Measurements from ENCODE around the gene MBD6. TPM values are rescaled to one million over a fixed set of nuclear protein-coding genes. Genes with fewer than 3 reads are reported as not detected.

MBD6 gene
- total and polyA plus RNA-seq, 2 of the 13 experiments (the other 11 are each of a cell fraction or from before 2014, with no cell fraction given): 4.1 to 5.9 TPM

DNA sequence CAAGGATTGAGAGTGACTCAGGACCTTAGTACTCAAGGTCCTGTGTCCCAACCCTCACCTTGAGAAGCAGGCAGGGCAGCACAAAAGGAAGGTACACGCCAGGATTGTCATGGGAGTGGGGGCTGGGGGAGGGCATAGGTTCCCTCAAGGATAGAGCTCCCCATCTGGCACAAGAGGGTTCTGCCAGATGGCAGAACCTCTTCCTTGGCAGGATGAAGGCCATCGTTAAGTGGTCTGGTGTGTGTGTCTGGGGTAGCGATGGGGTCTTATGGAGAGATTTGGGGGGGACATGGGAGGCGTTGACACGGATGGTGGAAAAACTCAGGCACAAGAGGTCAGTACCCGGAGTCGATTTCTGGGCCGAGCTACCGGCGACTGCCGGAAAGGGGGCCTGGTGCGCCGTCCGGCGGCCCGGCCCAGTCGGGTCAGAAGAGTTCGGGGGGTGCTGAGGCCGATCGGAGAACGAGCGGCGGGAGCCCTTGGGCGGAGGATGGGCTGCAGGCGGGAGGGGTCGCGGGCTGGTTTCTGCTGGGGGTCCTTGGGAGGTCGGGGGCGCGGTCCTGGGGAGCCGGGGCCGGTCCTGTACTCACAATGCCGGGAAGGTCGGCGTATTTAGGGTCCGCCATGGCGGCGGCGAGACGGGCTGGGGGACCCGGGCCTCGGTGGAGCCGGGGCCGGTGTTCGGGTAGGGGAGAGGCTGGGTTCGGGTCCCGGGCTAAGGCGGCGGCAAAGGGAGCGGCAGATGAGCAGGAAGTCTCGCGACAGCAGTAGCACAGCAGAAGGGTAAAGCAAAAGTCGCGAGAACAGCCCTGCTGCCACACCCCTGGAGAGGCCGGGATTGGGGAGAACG is 24.0 kb downstream of the MBD6 start, which contains the start of gene DCTN2 (continued):
- TF ChIP-seq, protein P1, sequence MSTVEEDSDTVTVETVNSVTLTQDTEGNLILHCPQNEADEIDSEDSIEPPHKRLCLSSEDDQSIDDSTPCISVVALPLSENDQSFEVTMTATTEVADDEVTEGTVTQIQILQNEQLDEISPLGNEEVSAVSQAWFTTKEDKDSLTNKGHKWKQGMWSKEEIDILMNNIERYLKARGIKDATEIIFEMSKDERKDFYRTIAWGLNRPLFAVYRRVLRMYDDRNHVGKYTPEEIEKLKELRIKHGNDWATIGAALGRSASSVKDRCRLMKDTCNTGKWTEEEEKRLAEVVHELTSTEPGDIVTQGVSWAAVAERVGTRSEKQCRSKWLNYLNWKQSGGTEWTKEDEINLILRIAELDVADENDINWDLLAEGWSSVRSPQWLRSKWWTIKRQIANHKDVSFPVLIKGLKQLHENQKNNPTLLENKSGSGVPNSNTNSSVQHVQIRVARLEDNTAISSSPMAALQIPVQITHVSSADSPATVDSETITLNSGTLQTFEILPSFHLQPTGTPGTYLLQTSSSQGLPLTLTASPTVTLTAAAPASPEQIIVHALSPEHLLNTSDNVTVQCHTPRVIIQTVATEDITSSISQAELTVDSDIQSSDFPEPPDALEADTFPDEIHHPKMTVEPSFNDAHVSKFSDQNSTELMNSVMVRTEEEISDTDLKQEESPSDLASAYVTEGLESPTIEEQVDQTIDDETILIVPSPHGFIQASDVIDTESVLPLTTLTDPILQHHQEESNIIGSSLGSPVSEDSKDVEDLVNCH (CRISPR knock-in tag; IDR thresholded peaks at IDR 0.05): no peak
- TF ChIP-seq ATAD3A (CRISPR knock-in tag; IDR thresholded peaks at IDR 0.05) (no peak), HDAC2 (CRISPR knock-in tag; IDR thresholded peaks at IDR 0.05) (no peak), HNF4A (CRISPR knock-in tag; IDR thresholded peaks at IDR 0.05) (no peak), ZNF891 (CRISPR knock-in tag; IDR thresholded peaks at IDR 0.05) (peak; percentile 42; the same call in 1 of the 2 replicates), ZNF564 (CRISPR knock-in tag; IDR thresholded peaks at IDR 0.05) (no peak), PCBP1 (IDR thresholded peaks at IDR 0.05; ENCODE audit: borderline replicate concordance, low read depth, low read length) (no peak), POLR2AphosphoS5 (IDR thresholded peaks at IDR 0.05; ENCODE audit: low read depth, low read length) (peak; percentile 66), KAT7 (CRISPR knock-in tag; IDR thresholded peaks at IDR 0.05; ENCODE audit: borderline replicate concordance) (no peak), TCF12 (IDR thresholded peaks at IDR 0.05) (no peak), TCF12 (CRISPR knock-in tag; IDR thresholded peaks at IDR 0.05) (no peak), ZNF329 (CRISPR knock-in tag; IDR thresholded peaks at IDR 0.05; ENCODE audit: low read depth) (no peak)
- TF ChIP-seq, protein P2, sequence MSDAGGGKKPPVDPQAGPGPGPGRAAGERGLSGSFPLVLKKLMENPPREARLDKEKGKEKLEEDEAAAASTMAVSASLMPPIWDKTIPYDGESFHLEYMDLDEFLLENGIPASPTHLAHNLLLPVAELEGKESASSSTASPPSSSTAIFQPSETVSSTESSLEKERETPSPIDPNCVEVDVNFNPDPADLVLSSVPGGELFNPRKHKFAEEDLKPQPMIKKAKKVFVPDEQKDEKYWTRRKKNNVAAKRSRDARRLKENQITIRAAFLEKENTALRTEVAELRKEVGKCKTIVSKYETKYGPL (CRISPR knock-in tag; IDR thresholded peaks at IDR 0.05): no peak
- TF ChIP-seq, protein P3, sequence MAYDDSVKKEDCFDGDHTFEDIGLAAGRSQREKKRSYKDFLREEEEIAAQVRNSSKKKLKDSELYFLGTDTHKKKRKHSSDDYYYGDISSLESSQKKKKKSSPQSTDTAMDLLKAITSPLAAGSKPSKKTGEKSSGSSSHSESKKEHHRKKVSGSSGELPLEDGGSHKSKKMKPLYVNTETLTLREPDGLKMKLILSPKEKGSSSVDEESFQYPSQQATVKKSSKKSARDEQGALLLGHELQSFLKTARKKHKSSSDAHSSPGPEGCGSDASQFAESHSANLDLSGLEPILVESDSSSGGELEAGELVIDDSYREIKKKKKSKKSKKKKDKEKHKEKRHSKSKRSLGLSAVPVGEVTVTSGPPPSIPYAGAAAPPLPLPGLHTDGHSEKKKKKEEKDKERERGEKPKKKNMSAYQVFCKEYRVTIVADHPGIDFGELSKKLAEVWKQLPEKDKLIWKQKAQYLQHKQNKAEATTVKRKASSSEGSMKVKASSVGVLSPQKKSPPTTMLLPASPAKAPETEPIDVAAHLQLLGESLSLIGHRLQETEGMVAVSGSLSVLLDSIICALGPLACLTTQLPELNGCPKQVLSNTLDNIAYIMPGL (CRISPR knock-in tag; IDR thresholded peaks at IDR 0.05; ENCODE audit: borderline replicate concordance in 1 of 2, low read depth in 1 of 2): peak in 1 of 2 experiments; percentile 80; a peak in 2 of 4 replicates
- TF ChIP-seq, protein P4, sequence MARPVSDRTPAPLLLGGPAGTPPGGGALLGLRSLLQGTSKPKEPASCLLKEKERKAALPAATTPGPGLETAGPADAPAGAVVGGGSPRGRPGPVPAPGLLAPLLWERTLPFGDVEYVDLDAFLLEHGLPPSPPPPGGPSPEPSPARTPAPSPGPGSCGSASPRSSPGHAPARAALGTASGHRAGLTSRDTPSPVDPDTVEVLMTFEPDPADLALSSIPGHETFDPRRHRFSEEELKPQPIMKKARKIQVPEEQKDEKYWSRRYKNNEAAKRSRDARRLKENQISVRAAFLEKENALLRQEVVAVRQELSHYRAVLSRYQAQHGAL (CRISPR knock-in tag; IDR thresholded peaks at IDR 0.05; ENCODE audit: not compliant biosample characterization): no peak
- TF ChIP-seq, protein P5, sequence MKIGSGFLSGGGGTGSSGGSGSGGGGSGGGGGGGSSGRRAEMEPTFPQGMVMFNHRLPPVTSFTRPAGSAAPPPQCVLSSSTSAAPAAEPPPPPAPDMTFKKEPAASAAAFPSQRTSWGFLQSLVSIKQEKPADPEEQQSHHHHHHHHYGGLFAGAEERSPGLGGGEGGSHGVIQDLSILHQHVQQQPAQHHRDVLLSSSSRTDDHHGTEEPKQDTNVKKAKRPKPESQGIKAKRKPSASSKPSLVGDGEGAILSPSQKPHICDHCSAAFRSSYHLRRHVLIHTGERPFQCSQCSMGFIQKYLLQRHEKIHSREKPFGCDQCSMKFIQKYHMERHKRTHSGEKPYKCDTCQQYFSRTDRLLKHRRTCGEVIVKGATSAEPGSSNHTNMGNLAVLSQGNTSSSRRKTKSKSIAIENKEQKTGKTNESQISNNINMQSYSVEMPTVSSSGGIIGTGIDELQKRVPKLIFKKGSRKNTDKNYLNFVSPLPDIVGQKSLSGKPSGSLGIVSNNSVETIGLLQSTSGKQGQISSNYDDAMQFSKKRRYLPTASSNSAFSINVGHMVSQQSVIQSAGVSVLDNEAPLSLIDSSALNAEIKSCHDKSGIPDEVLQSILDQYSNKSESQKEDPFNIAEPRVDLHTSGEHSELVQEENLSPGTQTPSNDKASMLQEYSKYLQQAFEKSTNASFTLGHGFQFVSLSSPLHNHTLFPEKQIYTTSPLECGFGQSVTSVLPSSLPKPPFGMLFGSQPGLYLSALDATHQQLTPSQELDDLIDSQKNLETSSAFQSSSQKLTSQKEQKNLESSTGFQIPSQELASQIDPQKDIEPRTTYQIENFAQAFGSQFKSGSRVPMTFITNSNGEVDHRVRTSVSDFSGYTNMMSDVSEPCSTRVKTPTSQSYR (CRISPR knock-in tag; IDR thresholded peaks at IDR 0.05; ENCODE audit: borderline replicate concordance): no peak
- TF ChIP-seq, protein P6, sequence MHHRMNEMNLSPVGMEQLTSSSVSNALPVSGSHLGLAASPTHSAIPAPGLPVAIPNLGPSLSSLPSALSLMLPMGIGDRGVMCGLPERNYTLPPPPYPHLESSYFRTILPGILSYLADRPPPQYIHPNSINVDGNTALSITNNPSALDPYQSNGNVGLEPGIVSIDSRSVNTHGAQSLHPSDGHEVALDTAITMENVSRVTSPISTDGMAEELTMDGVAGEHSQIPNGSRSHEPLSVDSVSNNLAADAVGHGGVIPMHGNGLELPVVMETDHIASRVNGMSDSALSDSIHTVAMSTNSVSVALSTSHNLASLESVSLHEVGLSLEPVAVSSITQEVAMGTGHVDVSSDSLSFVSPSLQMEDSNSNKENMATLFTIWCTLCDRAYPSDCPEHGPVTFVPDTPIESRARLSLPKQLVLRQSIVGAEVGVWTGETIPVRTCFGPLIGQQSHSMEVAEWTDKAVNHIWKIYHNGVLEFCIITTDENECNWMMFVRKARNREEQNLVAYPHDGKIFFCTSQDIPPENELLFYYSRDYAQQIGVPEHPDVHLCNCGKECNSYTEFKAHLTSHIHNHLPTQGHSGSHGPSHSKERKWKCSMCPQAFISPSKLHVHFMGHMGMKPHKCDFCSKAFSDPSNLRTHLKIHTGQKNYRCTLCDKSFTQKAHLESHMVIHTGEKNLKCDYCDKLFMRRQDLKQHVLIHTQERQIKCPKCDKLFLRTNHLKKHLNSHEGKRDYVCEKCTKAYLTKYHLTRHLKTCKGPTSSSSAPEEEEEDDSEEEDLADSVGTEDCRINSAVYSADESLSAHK (CRISPR knock-in tag; IDR thresholded peaks at IDR 0.05; ENCODE audit: borderline replicate concordance): no peak

Measured in HepG2 (cell line).